DMS153 treated with DMSO at 0.1 percent for 48 hours (cell line): ENCODE results near the gene PAGE2.
"Not testable (repeated sequence)": the region's sequence is repeated elsewhere in the genome, so short reads cannot be mapped to it uniquely, and the experiment has no call there.

Source experiments
- DNase-seq: peaks from one replicate; lab custom pipeline; 2025; ENCODE audit not compliant: unreplicated experiment; lab: John Stamatoyannopoulos, UW

The PAGE2 gene

GRCh38 chrX:55088795-55089489, at the start of gene PAGE2:
PAGE2 (plus strand) TSS chrX:55089018; CDS start chrX:55090021, 1,003 bp downstream.
- DNase-seq, result no peak

- DNase-seq, result no peak
These were observed 49.3 kb upstream of the PAGE2 start for GRCh38 chrX:55039471-55039870.

GRCh38 chrX:55041514-55041913, 47.3 kb upstream of the PAGE2 start:
- no peak for DNase-seq

GRCh38 chrX:55050599-55050998, 38.2 kb upstream of the PAGE2 start:
- not testable (repeated sequence) for DNase-seq

- no peak for DNase-seq
These were observed 31.8 kb upstream of the PAGE2 start for GRCh38 chrX:55056820-55057674.

GRCh38 chrX:55057675-55058249, 31.1 kb upstream of the PAGE2 start:
- DNase-seq, result peak; percentile 39

GRCh38 chrX:55067180-55067579, 21.6 kb upstream of the PAGE2 start:
- DNase-seq, result not testable (repeated sequence)

- DNase-seq, result no peak
These were observed 16.5 kb upstream of the PAGE2 start for GRCh38 chrX:55072286-55072685.

- no peak for DNase-seq
These were observed 13.9 kb upstream of the PAGE2 start, which contains the start of gene PAGE2B for GRCh38 chrX:55074851-55075467. PAGE2B (plus strand) TSS chrX:55075030; CDS start chrX:55076042, 1,012 bp downstream.

GRCh38 chrX:55098691-55099090, 9.9 kb downstream of the PAGE2 start:
- no peak for DNase-seq

GRCh38 chrX:55099162-55099561, 10.3 kb downstream of the PAGE2 start:
- no peak for DNase-seq

- no peak for DNase-seq
These were observed 13.9 kb downstream of the PAGE2 start for GRCh38 chrX:55102754-55103153.

- no peak for DNase-seq
These were observed 18.4 kb downstream of the PAGE2 start for GRCh38 chrX:55107262-55107661.

GRCh38 chrX:55107911-55108310, 19.1 kb downstream of the PAGE2 start:
- no peak for DNase-seq

GRCh38 chrX:55109306-55109705, 20.5 kb downstream of the PAGE2 start:
- DNase-seq, result no peak

- DNase-seq, result peak; percentile 12
These were observed 22.9 kb downstream of the PAGE2 start for GRCh38 chrX:55111578-55112254.

- not testable (repeated sequence) for DNase-seq
These were observed 27.8 kb downstream of the PAGE2 start for GRCh38 chrX:55116589-55116988.

- no peak for DNase-seq
These were observed 29.8 kb downstream of the PAGE2 start for GRCh38 chrX:55118574-55118973.

GRCh38 chrX:55119271-55119670, 30.5 kb downstream of the PAGE2 start:
- no peak for DNase-seq

- no peak for DNase-seq
These were observed 30.9 kb downstream of the PAGE2 start for GRCh38 chrX:55119712-55120111.
